A549 (cell line): ENCODE results near the gene PARD3B. TPM values are rescaled to one million over a fixed set of nuclear protein-coding genes. Genes with fewer than 3 reads are reported as not detected.

Source experiments
- ATAC-seq, 2 experiments: fragments of 200-7000 bp in 1 of 2; fragments of >200 bp in 1 of 2; cut with Nextera tagmentation in 1 of 2; cut with Tn5 transposase in 1 of 2; 3 replicates each; pipeline versions ENCODE4 v1.8.0 to v1.9.1; 2018 to 2020; ENCODE audit warnings: mild to moderate bottlenecking in 1 of 2, moderate library complexity in 1 of 2
- CTCF ChIA-PET: fragments of 300-600 bp; sonication (Branson Sonifier 250); formaldehyde crosslinking; extraction: SDS; loops from one replicate; lab custom pipeline; 2021; ENCODE audit warnings: antibody characterized with exemption, inconsistent platforms; lab: Yijun Ruan, JAX
- POLR2A ChIA-PET: fragments of 350-600 bp; formaldehyde crosslinking; extraction: SDS; loops from one replicate; lab custom pipeline; 2021; ENCODE audit warnings: antibody characterized with exemption, inconsistent platforms; lab: Yijun Ruan, JAX
- DNase-seq, 2 experiments: peaks; one replicate each; pipeline versions ENCODE4 v3.0.0 to v3.0.0-alpha.2; 2011 to 2016; ENCODE audit warnings: low read depth in 1 of 2, low spot score in 1 of 2
- FAIRE-seq: peaks from 2 replicates; lab custom pipeline; 2011; peaks lifted over from hg19 to GRCh38; lab: Jason Lieb, UNC
- H3K27ac ChIP-seq, 2 experiments: fragments of >200 bp; sonication (Bioruptor Twin); formaldehyde crosslinking; 3 replicates each; pipeline ENCODE4 v1.5.1; 2016 to 2017
- H3K4me1 ChIP-seq: fragments of >200 bp; sonication (Bioruptor Twin); formaldehyde crosslinking; 3 replicates; pipeline ENCODE4 v1.6.1; 2016
- H3K4me2 ChIP-seq: fragments of >200 bp; sonication (Bioruptor Twin); formaldehyde crosslinking; 3 replicates; pipeline ENCODE4 v1.6.1; 2016
- H3K4me3 ChIP-seq: fragments of >200 bp; sonication (Bioruptor Twin); formaldehyde crosslinking; 3 replicates; pipeline ENCODE4 v1.5.1; 2016
- H3K9me3 ChIP-seq: fragments of >200 bp; sonication (Bioruptor Twin); formaldehyde crosslinking; 3 replicates; pipeline ENCODE4 v1.6.1; 2016
- BHLHE40 ChIP-seq: IDR thresholded peaks from 2 replicates; pipeline ENCODE4 v1.6.1; 2012; ENCODE audit warnings: low read depth, low read length, inconsistent platforms
- CBX8 ChIP-seq: fragments of 200-600 bp; sonication (generic); IDR thresholded peaks from 2 replicates; pipeline ENCODE4 v1.6.1; 2016
- CEBPB ChIP-seq, 2 experiments: fragments of >200 bp in 1 of 2; sonication (Bioruptor Twin) in 1 of 2; formaldehyde crosslinking in 1 of 2; IDR thresholded peaks; 2 replicates each; pipeline ENCODE4 v1.6.1; 2012 to 2016
- CHD2 ChIP-seq: fragments of 150-350 bp; IDR thresholded peaks from 2 replicates; pipeline ENCODE4 v1.6.1; 2014; ENCODE audit warnings: low read length; ENCODE audit not compliant: partially characterized antibody
- CHD4 ChIP-seq: fragments of 200-600 bp; sonication (generic); IDR thresholded peaks from 2 replicates; pipeline ENCODE4 v1.6.1; 2016; ENCODE audit warnings: antibody characterized with exemption, mild to moderate bottlenecking, borderline replicate concordance
- E2F6 ChIP-seq: IDR thresholded peaks from 2 replicates; pipeline ENCODE4 v1.6.1; 2012; ENCODE audit warnings: low read depth, borderline replicate concordance
- EHMT2 ChIP-seq: fragments of 200-600 bp; sonication (generic); IDR thresholded peaks from 2 replicates; pipeline ENCODE4 v1.6.1; 2016; ENCODE audit warnings: antibody characterized with exemption, low read depth, mild to moderate bottlenecking, moderate library complexity
- FOSB ChIP-seq: fragments of 250-450 bp; sonication (Bioruptor Pico); IDR thresholded peaks from 2 replicates; pipeline ENCODE4 v1.5.0; 2020; ENCODE audit warnings: mild to moderate bottlenecking, moderate library complexity
- FOSL2 ChIP-seq, 2 experiments: fragments of 450-650 bp in 1 of 2; fragments of >200 bp in 1 of 2; sonication (Bioruptor Twin) in 1 of 2; formaldehyde crosslinking; IDR thresholded peaks; 2 replicates each; pipeline versions ENCODE4 v1.5.0 to v1.6.1; 2016 to 2020; ENCODE audit warnings: mild to moderate bottlenecking in 1 of 2, moderate library complexity in 1 of 2
- GATA3 ChIP-seq: IDR thresholded peaks from 2 replicates; pipeline ENCODE4 v1.6.1; 2012; ENCODE audit warnings: borderline replicate concordance
- HEYL ChIP-seq: fragments of 250-450 bp; sonication (Bioruptor Pico); IDR thresholded peaks from 2 replicates; pipeline ENCODE4 v1.8.0; 2021; ENCODE audit warnings: mild to moderate bottlenecking, moderate library complexity
- HOXA7 ChIP-seq: fragments of 250-450 bp; sonication (Bioruptor Pico); IDR thresholded peaks from 2 replicates; pipeline ENCODE4 v1.5.0; 2020; ENCODE audit warnings: mild to moderate bottlenecking, moderate library complexity
- HOXB5 ChIP-seq: fragments of 250-450 bp; sonication (Bioruptor Pico); IDR thresholded peaks from 2 replicates; pipeline ENCODE4 v1.5.0; 2020; ENCODE audit warnings: mild to moderate bottlenecking, moderate library complexity
- JUN ChIP-seq, 2 experiments: fragments of >200 bp; sonication (Bioruptor Twin); formaldehyde crosslinking; IDR thresholded peaks; 2 replicates in 1 of 2; 3 replicates in 1 of 2; pipeline ENCODE4 v1.6.1; 2016 to 2017
- KDM5A ChIP-seq: fragments of 200-600 bp; sonication (generic); IDR thresholded peaks from 2 replicates; pipeline ENCODE4 v1.6.1; 2016; ENCODE audit warnings: antibody characterized with exemption, mild to moderate bottlenecking
- MYC ChIP-seq: IDR thresholded peaks from 2 replicates; pipeline ENCODE4 v1.6.1; 2012; ENCODE audit warnings: mild to moderate bottlenecking, inconsistent platforms, low read length, improper control_type of control experiment, borderline replicate concordance
- RAD21 ChIP-seq, 2 experiments: fragments of >200 bp in 1 of 2; sonication (Bioruptor Twin) in 1 of 2; formaldehyde crosslinking in 1 of 2; IDR thresholded peaks in 1 of 2; conservative IDR thresholded peaks in 1 of 2; 2 replicates in 1 of 2; 3 replicates in 1 of 2; pipeline ENCODE4 v1.6.1; 2012 to 2018; ENCODE audit warnings: inconsistent platforms in 1 of 2
- RARB ChIP-seq: fragments of 250-450 bp; sonication (Bioruptor Pico); IDR thresholded peaks from 2 replicates; pipeline ENCODE4 v1.8.0; 2021; ENCODE audit warnings: mild to moderate bottlenecking, moderate library complexity
- RCOR1 ChIP-seq: fragments of 150-350 bp; IDR thresholded peaks from 2 replicates; pipeline ENCODE4 v1.6.1; 2014; ENCODE audit warnings: antibody characterized with exemption, low read length, low read depth
- ZNF302 ChIP-seq: fragments of 250-450 bp; sonication (Bioruptor Pico); IDR thresholded peaks from 2 replicates; pipeline ENCODE4 v1.9.0; 2021; ENCODE audit warnings: inconsistent platforms, mild to moderate bottlenecking, moderate library complexity
- ZSCAN20 ChIP-seq: fragments of 250-450 bp; sonication (Bioruptor Pico); IDR thresholded peaks from 2 replicates; pipeline ENCODE4 v1.8.0; 2022; ENCODE audit warnings: mild to moderate bottlenecking, moderate library complexity
- WGBS: methylation state at CpG from one replicate; pipeline ENCODE4 v1.1.6; 2017; ENCODE audit errors: missing lambda C conversion rate; 5-methylcytosine and 5-hydroxymethylcytosine counted together
- polyA plus RNA-seq, 4 experiments: library from polyadenylated mRNA; depleted of rRNA in 3 of 4; stranded (reverse); fragments of >200 nt; fragmentation: RNase III in 1 of 4; extraction: RNeasy Plus Mini Kit Qiagen cat#74134 plus additional on column Dnase treatment in 1 of 4; gene quantifications; 2 replicates in 3 of 4; 3 replicates in 1 of 4; pipeline ENCODE4 v1.2.3, GENCODE V29; 2011 to 2017
- TF ChIP-seq, protein P1 (sequence below): fragments of 200-600 bp; sonication (generic); IDR thresholded peaks from 2 replicates; pipeline ENCODE4 v1.6.1; 2016; ENCODE audit warnings: antibody characterized with exemption, mild to moderate bottlenecking, moderate library complexity

PARD3B gene
- polyA plus RNA-seq, 2 of the 4 experiments (the other 2 are of a cell fraction), result 1.2 to 2.4 TPM

- no peak for TF ChIP-seq FOSL2 (IDR thresholded peaks at IDR 0.05)
- TF ChIP-seq FOSL2 (CRISPR knock-in tag; IDR thresholded peaks at IDR 0.05), result no peak
- TF ChIP-seq RCOR1, result no peak
- TF ChIP-seq HOXB5, result no peak
- TF ChIP-seq, all 56 proteins: peak for 0
Observed at GRCh38 chr2:204573221-204573620, 27.9 kb downstream of the PARD3B start (continued).

- POLR2A ChIA-PET, result no interaction called here
- Histone ChIP-seq H3K4me1 (no peaks in the 10 kb centered on the region), H3K4me2 (no peak overlapping the region), H3K4me3 (no peak overlapping the region), H3K27ac (no peak overlapping the region), H3K9me3 (no peaks in the 10 kb centered on the region)
- WGBS, result 62% methylated on average over 4 of the region's 4 CpGs
- TF ChIP-seq GATA3 (no peak), ZNF302 (CRISPR knock-in tag) (no peak), E2F6 (no peak), FOSL2 (IDR thresholded peaks at IDR 0.05) (no peak), FOSL2 (CRISPR knock-in tag; IDR thresholded peaks at IDR 0.05) (no peak), HEYL (CRISPR knock-in tag) (no peak), RAD21 (conservative IDR thresholded peaks at IDR 0.05 in 1 of 2, IDR thresholded peaks at IDR 0.05 in 1 of 2) (no peak), ZSCAN20 (CRISPR knock-in tag) (no peak), CHD2 (no peak), JUN (IDR thresholded peaks at IDR 0.05) (no peak), HOXA7 (no peak), CBX8 (no peak), EHMT2 (no peak), CEBPB (IDR thresholded peaks at IDR 0.05) (no peak), FOSB (CRISPR knock-in tag) (no peak), CHD4 (no peak), MYC (no peak), BHLHE40 (no peak), RARB (no peak), KDM5A (no peak)
- TF ChIP-seq, protein P1, sequence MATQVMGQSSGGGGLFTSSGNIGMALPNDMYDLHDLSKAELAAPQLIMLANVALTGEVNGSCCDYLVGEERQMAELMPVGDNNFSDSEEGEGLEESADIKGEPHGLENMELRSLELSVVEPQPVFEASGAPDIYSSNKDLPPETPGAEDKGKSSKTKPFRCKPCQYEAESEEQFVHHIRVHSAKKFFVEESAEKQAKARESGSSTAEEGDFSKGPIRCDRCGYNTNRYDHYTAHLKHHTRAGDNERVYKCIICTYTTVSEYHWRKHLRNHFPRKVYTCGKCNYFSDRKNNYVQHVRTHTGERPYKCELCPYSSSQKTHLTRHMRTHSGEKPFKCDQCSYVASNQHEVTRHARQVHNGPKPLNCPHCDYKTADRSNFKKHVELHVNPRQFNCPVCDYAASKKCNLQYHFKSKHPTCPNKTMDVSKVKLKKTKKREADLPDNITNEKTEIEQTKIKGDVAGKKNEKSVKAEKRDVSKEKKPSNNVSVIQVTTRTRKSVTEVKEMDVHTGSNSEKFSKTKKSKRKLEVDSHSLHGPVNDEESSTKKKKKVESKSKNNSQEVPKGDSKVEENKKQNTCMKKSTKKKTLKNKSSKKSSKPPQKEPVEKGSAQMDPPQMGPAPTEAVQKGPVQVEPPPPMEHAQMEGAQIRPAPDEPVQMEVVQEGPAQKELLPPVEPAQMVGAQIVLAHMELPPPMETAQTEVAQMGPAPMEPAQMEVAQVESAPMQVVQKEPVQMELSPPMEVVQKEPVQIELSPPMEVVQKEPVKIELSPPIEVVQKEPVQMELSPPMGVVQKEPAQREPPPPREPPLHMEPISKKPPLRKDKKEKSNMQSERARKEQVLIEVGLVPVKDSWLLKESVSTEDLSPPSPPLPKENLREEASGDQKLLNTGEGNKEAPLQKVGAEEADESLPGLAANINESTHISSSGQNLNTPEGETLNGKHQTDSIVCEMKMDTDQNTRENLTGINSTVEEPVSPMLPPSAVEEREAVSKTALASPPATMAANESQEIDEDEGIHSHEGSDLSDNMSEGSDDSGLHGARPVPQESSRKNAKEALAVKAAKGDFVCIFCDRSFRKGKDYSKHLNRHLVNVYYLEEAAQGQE, result no peak
- no peak for FAIRE-seq
- no peak for ATAC-seq
- CTCF ChIA-PET, result no interaction called here
- DNase-seq, result no peak
Observed at GRCh38 chr2:204574486-204574885, 29.2 kb downstream of the PARD3B start.

- no peak for TF ChIP-seq FOSB (CRISPR knock-in tag)
- no peak for TF ChIP-seq ZNF302 (CRISPR knock-in tag)
- H3K4me3 ChIP-seq, result no peak overlapping the region
- no peak overlapping the region for H3K27ac ChIP-seq
- ChIA-PET POLR2A (no interaction called here), CTCF (no interaction called here)
- FAIRE-seq (no peak), DNase-seq (no peak), ATAC-seq (no peak)
- WGBS, result 81% methylated on average over 3 of the region's 3 CpGs
- H3K4me2 ChIP-seq, result no peak overlapping the region
- H3K9me3 ChIP-seq, result no peaks in the 10 kb centered on the region
- H3K4me1 ChIP-seq, result no peaks in the 10 kb centered on the region
Observed at GRCh38 chr2:204575463-204575862, 30.2 kb downstream of the PARD3B start.
